HL-60 (cell line): ENCODE data around the gene MGAT5B.

Experiments
- DNase-seq, 2 experiments: peaks; one replicate each; pipeline ENCODE4 v3.0.0-alpha.2; 2010 to 2020; ENCODE audit warnings: low read depth in 1 of 2, low spot score in 1 of 2
- H3K27ac ChIP-seq: fragments of 250-450 bp; sonication (Bioruptor Pico); replicated peaks from 2 replicates; pipeline ENCODE4 v1.5.1; 2020; ENCODE audit warnings: mild to moderate bottlenecking, moderate library complexity
- H3K27me3 ChIP-seq: fragments of 250-450 bp; sonication (Bioruptor Pico); 2 replicates; pipeline ENCODE4 v1.5.1; 2021; ENCODE audit warnings: mild to moderate bottlenecking, moderate library complexity; ENCODE audit not compliant: insufficient read depth, poor library complexity, severe bottlenecking
- H3K4me3 ChIP-seq: replicated peaks from 2 replicates; pipeline ENCODE4 v1.5.1; 2011; ENCODE audit warnings: mild to moderate bottlenecking, control low read depth, low read length; ENCODE audit not compliant: insufficient read depth
- CTCF ChIP-seq: IDR thresholded peaks from one replicate; pipeline ENCODE4 v1.5.1; 2011; ENCODE audit warnings: low read length, control low read depth, inconsistent platforms; ENCODE audit not compliant: insufficient read depth
- GABPA ChIP-seq: IDR thresholded peaks from 2 replicates; pipeline ENCODE4 v1.6.1; 2012; ENCODE audit warnings: low read depth
- POLR2AphosphoS5 ChIP-seq: IDR thresholded peaks from 2 replicates; pipeline ENCODE4 v1.6.1; 2012; ENCODE audit warnings: low read depth
- SPI1 ChIP-seq: IDR thresholded peaks from 2 replicates; pipeline ENCODE4 v1.6.1; 2012; ENCODE audit warnings: low read depth, mild to moderate bottlenecking, borderline replicate concordance
- TF ChIP-seq, protein P1 (sequence below): IDR thresholded peaks from 2 replicates; pipeline ENCODE4 v1.6.1; 2012; ENCODE audit warnings: low read depth; ENCODE audit not compliant: insufficient replicate concordance

Gene MGAT5B

DNA sequence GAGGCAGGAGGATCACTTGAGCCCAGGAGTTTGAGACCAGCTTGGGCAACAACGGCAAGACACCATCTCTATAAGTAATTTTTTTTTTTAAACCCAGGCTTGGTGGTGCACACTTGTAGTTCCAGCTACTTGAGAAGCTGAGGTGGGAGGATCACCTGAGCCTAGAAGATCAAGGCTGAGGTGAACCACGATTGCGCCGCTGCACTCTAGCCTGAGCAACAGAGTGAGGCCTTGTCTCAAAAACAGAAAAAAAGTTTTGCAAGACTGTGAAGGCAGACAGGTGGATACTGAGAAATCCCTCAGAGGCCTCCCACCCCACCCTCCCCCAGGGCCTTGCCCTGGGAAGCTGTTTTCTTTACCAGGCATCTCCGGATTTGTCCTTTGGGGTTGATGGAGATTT is 125.4 kb downstream of the MGAT5B start:
- Histone ChIP-seq H3K27me3 (peaks cover 5% of the 10 kb centered on the region), H3K27ac (no peak overlapping the region), H3K4me3 (no peak overlapping the region)
- no peak for DNase-seq
- TF ChIP-seq, protein P1, sequence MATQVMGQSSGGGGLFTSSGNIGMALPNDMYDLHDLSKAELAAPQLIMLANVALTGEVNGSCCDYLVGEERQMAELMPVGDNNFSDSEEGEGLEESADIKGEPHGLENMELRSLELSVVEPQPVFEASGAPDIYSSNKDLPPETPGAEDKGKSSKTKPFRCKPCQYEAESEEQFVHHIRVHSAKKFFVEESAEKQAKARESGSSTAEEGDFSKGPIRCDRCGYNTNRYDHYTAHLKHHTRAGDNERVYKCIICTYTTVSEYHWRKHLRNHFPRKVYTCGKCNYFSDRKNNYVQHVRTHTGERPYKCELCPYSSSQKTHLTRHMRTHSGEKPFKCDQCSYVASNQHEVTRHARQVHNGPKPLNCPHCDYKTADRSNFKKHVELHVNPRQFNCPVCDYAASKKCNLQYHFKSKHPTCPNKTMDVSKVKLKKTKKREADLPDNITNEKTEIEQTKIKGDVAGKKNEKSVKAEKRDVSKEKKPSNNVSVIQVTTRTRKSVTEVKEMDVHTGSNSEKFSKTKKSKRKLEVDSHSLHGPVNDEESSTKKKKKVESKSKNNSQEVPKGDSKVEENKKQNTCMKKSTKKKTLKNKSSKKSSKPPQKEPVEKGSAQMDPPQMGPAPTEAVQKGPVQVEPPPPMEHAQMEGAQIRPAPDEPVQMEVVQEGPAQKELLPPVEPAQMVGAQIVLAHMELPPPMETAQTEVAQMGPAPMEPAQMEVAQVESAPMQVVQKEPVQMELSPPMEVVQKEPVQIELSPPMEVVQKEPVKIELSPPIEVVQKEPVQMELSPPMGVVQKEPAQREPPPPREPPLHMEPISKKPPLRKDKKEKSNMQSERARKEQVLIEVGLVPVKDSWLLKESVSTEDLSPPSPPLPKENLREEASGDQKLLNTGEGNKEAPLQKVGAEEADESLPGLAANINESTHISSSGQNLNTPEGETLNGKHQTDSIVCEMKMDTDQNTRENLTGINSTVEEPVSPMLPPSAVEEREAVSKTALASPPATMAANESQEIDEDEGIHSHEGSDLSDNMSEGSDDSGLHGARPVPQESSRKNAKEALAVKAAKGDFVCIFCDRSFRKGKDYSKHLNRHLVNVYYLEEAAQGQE, result no peak
- TF ChIP-seq CTCF, result no peak
- no peak for TF ChIP-seq POLR2AphosphoS5
- no peak for TF ChIP-seq SPI1

- no peak overlapping the region for H3K27ac ChIP-seq
- H3K27me3 ChIP-seq, result peaks cover 7% of the 10 kb centered on the region
- no peak for DNase-seq
- TF ChIP-seq SPI1, result no peak
- TF ChIP-seq, protein P1, result no peak
- TF ChIP-seq CTCF, result no peak
- no peak for TF ChIP-seq POLR2AphosphoS5
- TF ChIP-seq GABPA, result no peak
- H3K4me3 ChIP-seq, result no peak overlapping the region
Observed at GRCh38 chr17:76994237-76994637, 126.0 kb downstream of the MGAT5B start.

DNA sequence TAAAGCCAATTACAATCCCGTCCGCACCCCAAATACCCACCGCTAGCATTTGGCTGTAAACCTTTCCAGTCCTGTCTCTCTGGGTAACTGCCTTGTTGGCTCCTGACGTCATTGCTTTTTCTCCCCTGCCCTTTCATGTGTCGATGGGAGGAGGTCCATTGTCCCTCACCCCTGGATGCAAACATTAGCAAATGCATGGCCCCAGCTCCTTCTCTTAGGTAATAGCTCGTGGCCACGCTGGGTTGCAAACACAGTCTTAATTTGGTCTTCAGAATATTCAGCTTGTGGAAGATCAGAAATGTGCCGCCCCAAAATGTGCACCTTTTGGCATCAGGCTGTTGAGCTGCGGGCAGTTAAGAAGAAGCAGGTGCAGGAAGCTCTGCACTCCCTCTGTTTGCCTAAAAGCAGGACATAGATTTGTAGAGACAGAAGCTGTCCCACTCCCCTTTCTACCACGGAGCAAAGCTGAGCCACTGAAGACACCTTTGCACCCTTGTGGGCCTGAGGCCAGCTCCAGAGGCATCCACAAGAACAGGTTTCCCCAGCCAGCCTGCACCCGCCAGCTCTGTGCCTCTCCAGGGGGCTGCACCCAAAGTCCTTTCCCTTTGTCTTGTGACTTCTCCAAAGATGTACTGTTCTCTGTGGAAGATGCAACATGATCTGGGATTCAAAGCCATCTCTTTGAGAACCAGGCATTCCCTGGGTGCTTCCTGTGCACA is 127.3 kb downstream of the MGAT5B start:
- peaks cover 9% of the 10 kb centered on the region for H3K27me3 ChIP-seq
- H3K4me3 ChIP-seq, result no peak overlapping the region
- TF ChIP-seq POLR2AphosphoS5 (no peak), GABPA (no peak), SPI1 (no peak), CTCF (no peak)
- TF ChIP-seq, protein P1, result no peak
- no peak overlapping the region for H3K27ac ChIP-seq
- no peak for DNase-seq
